DMS53 (cell line): Measurements from ENCODE around the gene HCN3.
"Not testable (repeated sequence)": the region's sequence is repeated elsewhere in the genome, so short reads cannot be mapped to it uniquely, and the experiment has no call there.

Source experiments
- DNase-seq: peaks from one replicate; lab custom pipeline; 2025; lab: John Stamatoyannopoulos, UW

Gene HCN3

DNA sequence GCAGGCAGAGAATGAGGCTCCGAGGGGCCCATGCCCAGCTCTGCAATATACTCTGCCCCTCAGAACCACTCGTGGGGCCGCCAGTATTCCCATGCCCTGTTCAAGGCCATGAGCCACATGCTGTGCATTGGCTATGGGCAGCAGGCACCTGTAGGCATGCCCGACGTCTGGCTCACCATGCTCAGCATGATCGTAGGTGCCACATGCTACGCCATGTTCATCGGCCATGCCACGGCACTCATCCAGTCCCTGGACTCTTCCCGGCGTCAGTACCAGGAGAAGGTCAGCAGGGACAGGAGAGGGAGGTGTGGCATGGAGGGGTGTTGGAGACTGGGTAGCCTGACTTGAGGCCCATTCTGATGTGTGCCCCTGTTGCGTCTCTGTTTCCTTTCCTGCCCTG lies 7.2 kb downstream of the HCN3 start:
- no peak for DNase-seq

DNA sequence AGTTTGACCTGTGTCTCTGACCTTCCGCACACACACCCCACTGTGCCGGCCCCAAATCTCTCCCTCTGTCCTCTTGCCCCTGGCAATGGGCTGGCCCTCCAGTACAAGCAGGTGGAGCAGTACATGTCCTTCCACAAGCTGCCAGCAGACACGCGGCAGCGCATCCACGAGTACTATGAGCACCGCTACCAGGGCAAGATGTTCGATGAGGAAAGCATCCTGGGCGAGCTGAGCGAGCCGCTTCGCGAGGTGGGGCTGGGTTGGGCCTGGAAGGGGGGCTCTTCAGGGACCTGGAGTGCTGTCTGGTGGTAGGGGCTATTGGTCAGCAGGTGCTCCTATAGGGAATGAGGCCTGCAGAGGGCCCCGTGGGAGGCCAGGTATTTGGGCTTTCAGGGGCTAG lies 7.8 kb downstream of the HCN3 start:
- DNase-seq = no peak

DNA sequence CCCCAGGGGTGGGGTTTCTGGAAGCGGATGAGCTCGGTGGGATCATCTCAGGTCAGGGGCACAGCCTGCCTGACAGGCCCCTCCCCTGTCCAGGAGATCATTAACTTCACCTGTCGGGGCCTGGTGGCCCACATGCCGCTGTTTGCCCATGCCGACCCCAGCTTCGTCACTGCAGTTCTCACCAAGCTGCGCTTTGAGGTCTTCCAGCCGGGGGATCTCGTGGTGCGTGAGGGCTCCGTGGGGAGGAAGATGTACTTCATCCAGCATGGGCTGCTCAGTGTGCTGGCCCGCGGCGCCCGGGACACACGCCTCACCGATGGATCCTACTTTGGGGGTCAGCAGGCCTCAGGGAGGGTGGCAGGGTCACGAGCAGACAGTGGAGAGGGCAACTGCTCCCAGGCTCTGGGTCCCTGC lies 8.4 kb downstream of the HCN3 start:
- no peak for DNase-seq

DNA sequence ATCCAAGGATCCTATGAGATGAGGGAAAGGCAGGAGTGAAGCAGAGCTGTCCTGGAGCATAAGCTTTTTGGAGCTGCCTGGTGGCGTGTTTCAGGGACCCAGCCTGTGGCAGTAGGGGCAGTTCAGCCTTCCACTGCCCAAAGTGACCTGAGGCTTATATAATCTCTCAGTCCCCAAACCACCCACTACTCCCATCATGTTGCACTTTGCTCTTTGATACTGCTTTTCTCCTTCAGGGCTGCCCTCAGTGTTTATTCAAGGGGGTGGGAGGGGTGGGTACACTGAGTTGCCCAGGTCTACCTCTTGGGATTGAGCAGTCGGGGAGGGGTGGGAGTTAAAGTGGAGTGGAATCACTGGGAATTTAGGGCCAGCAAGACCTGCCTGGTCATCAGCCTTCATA lies 9.3 kb downstream of the HCN3 start:
- DNase-seq = no peak

DNA sequence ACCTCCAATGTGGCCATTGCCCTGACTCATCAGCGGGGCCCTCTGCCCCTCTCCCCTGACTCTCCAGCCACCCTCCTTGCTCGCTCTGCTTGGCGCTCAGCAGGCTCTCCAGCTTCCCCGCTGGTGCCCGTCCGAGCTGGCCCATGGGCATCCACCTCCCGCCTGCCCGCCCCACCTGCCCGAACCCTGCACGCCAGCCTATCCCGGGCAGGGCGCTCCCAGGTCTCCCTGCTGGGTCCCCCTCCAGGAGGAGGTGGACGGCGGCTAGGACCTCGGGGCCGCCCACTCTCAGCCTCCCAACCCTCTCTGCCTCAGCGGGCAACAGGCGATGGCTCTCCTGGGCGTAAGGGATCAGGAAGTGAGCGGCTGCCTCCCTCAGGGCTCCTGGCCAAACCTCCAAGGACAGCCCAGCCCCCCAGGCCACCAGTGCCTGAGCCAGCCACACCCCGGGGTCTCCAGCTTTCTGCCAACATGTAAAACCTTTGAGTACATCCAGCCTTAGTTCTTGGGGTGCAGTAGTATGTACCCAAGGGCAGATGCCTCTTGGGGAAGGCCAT lies 10.8 kb downstream of the HCN3 start:
- DNase-seq = no peak

DNA sequence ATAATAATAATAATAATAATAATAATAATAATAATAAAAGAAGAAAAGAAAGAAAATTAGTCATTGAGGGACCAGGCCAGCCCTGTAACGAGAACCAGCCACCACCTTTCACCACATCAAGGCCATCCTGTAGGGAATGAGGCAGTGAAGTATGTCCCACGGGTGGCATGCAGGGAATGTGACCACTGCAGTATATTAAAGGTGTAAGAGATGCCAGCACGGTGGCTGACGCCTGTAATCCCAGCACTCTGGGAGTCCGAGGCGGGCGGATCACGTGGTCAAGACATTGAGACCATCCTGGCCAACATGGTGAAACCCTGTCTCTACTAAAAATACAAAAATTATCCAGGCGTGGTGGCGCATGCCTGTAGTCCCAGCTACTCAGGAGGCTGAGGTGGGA lies 13.7 kb downstream of the HCN3 start:
- DNase-seq = not testable (repeated sequence)

DNA sequence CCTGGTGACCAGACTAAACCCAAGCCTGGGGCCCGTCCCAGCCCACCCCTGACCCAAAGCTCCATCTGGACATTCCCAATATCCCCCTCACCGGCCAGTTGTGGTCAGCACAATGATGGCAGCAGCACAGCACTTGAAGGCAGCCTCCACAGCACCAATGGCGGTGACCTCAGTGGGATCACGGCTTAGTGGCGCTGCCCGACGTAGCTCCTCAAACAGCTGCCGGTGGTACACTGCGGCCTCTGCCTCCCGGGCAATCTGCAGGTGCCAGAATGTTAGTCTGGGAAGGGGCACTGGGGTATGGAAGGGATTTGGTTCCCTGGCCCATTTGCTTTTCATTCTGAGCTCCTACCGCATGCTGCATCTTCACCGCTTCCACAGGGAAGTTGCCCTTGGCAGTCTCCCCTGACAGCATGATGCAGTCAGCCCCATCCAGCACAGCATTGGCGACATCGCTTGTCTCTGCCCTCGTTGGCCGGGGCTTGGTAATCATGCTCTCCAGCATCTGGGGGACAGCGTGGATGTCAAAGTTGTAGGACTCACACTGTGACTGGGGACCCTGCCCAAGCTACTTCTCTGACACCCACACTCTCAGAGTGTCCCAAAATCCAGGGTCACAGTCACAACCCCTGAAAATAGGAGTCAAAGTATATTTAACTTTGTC lies 16.0 kb downstream of the HCN3 start:
- no peak for DNase-seq

DNA sequence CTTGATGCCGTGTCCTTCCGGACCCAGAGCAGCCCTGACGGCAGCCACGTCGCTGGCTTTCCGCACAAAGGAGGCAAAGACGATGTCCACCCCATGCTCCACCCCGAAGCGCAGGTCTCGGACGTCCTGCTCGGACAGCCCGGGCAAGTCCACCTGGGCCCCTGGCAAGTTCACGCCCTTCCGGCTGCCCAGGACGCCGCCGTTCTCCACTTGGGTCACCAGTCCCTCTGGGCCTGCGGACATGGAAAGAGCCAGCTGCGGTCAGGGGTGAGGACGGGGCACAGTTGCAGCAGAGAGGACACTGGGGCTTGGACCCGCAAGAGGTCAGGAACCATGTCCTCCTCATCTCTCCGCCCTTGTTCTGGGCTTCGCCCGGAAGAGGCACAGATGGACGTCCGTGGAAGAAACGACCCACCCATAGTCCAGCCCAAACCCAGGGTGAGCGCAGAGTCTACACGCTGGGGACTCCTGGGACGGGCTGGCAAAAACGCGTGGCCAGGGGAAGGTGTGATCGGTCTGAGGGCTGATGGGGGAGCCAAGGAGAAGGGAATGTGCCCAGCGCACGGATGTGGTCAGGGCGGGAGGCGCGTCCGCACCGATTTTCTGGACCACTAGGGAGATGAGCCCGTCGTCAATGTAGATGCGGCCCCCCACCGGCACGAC lies 17.4 kb downstream of the HCN3 start:
- DNase-seq = no peak

DNA sequence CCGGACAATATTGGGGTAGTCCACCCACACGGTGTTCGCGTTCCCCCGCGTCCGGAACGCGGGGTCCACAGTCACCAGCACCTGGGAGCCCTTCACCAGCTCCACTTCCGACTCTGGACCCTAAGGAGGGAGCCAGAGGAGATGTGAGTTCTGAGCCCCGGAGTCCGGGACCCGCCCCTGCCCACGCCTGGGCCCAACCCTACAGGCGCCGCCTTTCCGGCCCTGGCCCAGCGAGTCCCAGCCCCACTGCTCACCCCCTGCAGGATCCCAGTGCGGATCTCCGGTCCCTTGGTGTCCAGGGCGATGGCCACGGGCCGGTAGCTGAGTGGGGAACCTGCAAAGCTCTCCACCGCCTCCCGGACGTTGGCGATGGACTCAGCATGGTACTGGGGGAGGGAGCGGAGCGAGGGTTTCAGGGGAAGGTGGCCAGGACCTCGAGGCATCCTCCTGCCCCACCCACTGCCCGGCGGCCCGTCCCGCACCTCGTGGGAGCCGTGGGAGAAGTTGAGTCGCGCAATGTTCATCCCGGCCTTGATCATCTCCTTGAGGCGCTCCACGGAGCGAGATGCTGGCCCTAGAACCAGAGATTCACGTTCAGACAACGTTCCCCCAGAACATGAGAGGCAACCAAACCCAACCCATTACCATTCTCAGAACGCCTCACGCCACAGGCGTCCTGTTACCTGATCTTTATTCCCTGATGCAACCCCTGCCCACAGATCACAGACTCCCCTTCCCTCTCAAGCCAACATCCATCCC lies 18.1 kb downstream of the HCN3 start:
- no peak for DNase-seq

DNA sequence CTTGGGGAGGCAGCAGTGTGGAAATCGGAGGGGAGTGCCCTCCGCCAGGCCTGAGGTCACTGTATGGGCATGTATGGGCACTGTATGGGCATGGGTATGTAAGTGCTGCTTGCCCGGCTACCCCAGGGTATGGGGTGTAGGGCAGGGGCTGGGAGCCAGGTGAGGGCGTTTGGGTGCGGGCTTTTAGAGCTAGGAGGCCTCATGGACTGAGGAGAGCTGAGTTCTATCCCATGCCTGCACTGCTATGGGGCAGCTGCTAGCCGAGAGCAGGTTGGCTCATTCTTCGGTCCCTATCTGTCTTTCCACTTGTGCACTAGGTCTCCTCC lies 18.6 kb downstream of the HCN3 start:
- DNase-seq = no peak

DNA sequence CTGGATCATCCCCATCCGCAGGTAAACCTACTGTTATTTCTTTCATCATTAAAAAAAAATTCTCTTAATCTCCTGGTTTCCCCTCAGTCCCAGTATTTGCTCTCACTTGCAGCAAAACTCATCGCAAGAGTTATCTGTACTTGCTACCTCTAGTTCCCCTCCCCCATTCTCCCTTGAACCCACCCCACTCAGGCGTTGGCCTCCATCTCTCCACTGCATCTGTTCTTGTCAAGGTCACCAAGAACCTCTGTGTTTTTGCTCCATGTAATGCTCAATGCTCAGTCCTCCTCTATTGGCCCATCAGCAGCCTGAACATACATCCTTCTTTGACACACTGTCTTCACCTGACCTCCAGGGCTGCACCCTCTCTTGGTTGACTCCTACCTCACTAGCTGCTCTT lies 19.4 kb downstream of the HCN3 start:
- no peak for DNase-seq

DNA sequence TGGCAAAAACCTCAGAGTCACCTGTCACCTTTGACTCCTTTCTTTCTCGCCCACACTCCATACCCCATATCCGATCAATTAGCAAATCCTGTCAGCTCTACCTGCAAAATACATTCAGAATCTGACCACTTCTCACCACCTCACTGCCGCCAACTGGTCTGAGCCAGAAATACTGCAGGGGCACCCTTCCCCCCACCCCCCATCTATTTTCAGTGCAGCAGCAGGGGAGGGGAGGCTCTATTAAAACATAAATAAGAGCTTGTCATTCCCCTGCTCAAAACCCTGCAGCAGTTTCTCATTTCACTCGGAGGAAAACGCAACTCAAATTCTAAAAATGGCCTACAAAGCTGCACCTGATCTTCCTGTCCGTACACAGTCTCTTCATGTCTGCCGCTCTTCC lies 20.1 kb downstream of the HCN3 start:
- DNase-seq = no peak

DNA sequence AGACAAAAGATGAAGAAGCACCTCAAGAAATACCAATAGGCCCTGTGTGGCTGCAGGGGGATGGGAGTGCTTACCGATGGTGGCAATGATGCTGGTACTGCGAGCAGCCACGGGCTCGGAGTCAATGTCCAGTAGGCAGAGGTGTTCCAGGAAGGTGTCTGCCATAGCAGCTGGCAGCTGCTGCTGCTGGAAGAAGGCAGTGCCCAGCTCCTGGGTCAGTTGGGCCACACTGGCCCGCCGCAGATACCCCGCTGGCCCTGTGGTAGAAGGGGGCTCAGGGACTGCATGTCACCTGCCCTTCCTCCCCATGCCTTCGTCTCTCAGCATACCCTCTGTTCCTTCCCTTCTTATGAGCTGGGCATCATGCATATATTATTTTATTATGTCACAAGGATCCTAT lies 22.8 kb downstream of the HCN3 start:
- DNase-seq = no peak

DNA sequence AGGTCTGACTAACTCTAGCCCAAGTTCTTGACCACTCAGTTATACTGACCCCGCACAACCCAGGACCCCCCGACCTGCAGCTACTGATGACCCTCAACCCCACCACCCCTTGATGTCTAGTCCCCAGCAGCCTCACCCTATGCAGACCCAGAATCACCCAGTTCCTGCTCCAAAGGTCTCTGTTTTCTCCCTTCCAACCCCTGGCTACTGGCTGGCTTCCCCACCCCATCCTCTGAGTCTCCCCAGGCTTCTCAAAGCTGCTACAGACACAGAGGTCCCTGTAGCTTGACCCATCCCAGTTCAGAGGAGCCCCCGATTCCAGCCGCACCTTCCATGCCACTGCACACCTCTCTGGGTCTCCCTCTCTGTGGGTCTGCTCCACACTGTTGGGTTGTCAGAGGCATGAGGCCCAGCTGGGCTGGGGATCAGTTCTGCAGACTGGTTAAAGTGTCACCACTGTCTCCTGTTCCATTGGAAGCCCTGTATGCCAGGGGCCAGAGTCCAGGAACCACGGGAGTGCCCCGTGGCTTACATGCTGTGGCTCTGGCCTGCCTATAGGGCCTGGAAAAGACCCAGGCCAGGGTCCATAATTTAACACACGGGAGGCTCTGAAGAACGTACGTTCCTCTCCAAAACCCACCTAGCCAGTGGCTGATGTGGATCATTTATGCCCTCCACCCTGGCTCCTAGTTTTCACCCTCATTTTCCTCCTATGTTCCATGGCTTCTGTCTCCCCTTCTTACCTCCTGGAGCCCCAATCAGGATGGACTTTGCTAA lies 23.5 kb downstream of the HCN3 start:
- DNase-seq = no peak

DNA sequence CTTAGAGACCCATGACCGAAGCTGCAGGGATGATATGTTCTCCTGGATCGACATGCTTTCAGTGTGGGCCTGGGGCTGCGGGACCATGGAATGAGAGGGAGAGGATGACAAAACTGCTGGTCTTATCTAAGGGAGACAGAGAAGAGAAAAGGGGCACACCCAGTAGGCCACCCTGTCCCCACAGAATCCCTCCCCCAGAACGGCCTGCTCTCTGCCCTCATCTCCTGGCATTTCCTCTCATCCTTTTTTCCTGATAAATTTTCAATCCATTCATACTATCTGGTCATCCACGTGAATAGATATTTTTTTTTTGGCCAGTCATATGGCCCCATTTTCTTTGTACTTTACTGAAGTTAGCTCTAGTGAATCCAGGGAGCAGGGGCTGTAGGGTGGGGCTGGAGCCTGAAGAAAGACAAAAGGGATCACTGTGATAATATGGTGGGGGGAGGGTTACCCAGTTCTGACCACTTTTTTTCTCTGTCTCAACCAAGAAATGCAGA lies 24.1 kb downstream of the HCN3 start, which contains the start of gene PKLR:
PKLR (minus strand) TSS at position 97 of the 500 bp plus-strand sequence; CDS start at position 54, 43 bp downstream.
- DNase-seq = no peak

DNA sequence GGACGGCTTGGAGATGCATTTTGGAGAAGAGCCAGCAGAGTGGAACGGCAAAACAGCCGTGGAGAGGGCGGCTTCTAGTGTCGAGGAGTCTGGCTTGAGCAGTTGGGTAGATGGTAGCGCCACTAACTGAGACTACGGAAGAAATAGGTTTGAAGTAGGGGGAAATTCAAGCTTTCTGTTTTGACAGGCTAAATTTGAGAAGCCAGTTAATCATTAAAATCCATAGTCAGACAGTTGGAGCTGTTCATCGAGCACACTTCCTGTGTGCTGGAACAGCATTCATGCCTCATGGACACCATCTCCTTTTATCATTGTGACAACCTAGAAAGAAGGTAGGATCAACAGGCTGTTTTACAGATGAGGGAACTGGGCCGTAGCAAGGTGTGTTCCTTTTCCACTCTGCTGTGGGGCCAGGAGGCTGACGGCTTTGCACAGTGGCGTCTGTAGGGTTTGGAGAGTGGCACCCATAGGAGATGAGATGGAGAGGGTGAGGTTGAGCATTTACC lies 27.3 kb downstream of the HCN3 start:
- DNase-seq = peak; percentile 66

DNA sequence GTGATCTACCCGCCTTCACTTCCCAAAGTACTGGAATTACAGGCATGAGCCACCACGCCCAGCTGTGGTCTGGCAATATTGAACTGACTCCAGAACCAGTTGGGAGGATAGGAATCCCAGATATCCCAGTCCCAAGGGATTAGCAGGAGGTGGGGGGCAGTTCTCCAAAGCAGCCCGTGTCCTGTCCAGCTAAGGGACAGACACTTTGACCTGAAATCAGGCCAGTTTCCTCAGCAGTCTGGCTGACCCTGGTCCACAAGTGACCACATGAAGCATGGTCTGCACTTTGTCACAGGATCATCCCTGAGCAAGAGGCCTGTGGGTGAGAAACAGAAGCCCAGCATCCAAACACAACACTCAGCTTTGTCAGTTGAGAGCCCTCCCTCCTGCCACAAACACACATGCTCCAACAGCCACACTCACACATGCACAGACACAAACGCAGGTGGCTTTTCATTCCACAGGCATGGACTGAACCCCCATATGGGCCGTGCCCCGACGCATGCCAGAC lies 28.7 kb downstream of the HCN3 start:
- no peak for DNase-seq

DNA sequence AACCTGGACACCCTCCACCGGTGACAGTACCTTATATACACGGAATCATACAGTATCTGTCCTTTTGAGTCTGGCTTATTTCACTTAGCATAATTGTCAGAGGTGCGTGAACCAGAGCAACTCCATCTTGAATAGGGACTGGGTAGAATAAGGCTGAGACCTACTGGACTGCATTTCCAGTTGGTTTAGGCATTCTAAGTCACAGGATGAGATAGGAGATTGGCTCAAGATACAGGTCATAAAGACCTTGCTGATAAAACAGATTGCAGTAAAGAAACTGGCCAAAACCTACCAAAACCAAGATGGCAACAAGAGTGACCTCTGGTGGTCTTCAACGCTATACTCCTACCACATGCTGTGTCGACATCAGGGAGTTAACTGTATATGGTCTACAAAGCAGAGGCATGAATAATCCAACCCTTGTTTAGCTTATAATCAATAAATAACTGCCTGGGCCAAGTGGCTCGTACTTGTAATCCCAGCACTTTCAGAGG lies 30.0 kb downstream of the HCN3 start:
- peak; percentile 46 for DNase-seq

DNA sequence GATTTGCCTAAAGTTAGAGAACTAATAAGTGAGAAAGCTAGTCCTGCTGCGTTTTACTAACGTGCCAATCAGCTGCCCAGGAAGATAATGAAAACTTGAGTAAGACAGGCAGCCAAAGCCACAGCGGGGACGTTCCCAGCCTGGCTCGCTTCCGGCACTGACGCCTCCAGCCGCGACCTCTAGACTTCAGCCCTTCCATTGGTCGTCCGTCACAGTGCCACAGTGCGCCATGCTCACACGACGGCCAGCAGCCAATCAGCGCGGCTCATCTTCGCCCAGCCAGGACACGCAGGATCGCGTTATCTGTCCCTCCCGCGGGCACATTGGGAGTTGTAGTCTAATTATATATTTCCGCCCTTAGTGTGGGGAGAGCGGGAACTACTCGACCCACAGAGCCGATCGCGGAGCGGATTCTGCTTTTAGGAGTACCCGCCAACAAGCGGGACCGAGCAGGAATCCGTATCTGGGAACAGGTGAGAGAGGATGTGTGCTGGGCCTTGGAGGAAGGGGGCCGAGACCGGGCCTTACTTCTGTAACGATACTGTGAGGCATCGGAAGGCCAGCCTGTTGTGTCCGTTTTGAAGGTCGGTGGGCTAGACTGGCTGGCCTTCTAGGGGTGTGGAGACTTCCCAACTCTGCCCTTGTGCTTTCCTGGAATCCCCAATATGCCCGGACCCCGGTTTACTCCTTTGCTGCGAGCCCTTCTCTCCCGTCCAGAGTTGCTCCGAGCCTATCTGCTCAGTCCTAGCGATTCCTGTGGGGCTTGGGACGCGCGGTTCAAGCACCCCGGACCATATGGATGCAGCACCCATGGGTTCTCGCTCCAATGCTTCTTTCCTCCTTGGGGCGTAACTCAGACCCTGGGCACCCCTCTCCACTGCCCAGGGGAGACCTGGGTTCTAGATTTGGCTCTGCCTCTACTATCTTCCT lies 31.5 kb downstream of the HCN3 start, which contains the start of gene FDPS:
FDPS (plus strand) TSS at position 374 of the 930 bp plus-strand sequence. CDS start 924 bp downstream, outside the sequence.
- peak; percentile 99 for DNase-seq

DNA sequence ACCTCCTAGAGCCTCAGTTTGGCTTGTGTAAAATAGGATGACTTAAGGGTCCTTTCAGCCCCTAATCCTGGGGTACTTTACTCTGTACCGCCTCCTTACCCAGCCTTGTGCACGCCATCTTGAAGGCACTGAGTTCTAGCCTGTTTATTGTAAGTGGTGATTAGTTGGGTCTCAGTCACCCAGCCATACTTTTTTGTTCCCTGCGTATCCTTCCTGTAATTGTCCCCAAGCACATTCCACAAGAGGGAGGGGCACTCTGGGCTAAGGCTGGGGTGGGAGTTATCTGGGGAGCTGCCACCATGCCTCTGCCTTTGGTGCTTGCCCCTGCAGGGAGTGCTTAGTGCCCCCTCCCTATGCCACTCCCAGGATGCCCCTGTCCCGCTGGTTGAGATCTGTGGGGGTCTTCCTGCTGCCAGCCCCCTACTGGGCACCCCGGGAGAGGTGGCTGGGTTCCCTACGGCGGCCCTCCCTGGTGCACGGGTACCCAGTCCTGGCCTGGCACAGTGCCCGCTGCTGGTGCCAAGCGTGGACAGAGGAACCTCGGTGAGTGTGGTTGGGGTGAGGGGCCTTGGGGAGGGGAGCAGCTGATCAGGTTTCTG lies 32.3 kb downstream of the HCN3 start:
- DNase-seq = peak; percentile 48
